ENCODE results near the gene MPZL2. TPM values are rescaled to one million over a fixed set of nuclear protein-coding genes. Genes with fewer than 3 reads are reported as not detected.

Gene MPZL2
- total RNA-seq, 1 experiment from 2014 or later = 1.8 TPM

GRCh38 chr11:118226781-118227180 lies 37.3 kb downstream of the MPZL2 start:
- in situ Hi-C loops (cut with HindIII; ENCODE audit: low pct_unique_long_range_greater_than_20kb, low sequenced_read_pairs) (no loop called here), intact Hi-C loops (cut with micrococcal nuclease; ENCODE audit: unreplicated experiment) (no loop called here)
- no peaks in the 10 kb centered on the region for H3K9me3 ChIP-seq (ENCODE audit: control insufficient read depth, insufficient read depth, low read depth, low read length)
- CTCF ChIA-PET = interaction anchor here (0.6 kb wide), 1 partner anchor 121 kb away, joined by 3 read pairs; no protein-coding TSS in a partner anchor
- no peak overlapping the region for H3K27ac ChIP-seq (ENCODE audit: low read length)
- POLR2A ChIA-PET = no interaction called here
- no peak for ATAC-seq
- TF ChIP-seq, protein P1, sequence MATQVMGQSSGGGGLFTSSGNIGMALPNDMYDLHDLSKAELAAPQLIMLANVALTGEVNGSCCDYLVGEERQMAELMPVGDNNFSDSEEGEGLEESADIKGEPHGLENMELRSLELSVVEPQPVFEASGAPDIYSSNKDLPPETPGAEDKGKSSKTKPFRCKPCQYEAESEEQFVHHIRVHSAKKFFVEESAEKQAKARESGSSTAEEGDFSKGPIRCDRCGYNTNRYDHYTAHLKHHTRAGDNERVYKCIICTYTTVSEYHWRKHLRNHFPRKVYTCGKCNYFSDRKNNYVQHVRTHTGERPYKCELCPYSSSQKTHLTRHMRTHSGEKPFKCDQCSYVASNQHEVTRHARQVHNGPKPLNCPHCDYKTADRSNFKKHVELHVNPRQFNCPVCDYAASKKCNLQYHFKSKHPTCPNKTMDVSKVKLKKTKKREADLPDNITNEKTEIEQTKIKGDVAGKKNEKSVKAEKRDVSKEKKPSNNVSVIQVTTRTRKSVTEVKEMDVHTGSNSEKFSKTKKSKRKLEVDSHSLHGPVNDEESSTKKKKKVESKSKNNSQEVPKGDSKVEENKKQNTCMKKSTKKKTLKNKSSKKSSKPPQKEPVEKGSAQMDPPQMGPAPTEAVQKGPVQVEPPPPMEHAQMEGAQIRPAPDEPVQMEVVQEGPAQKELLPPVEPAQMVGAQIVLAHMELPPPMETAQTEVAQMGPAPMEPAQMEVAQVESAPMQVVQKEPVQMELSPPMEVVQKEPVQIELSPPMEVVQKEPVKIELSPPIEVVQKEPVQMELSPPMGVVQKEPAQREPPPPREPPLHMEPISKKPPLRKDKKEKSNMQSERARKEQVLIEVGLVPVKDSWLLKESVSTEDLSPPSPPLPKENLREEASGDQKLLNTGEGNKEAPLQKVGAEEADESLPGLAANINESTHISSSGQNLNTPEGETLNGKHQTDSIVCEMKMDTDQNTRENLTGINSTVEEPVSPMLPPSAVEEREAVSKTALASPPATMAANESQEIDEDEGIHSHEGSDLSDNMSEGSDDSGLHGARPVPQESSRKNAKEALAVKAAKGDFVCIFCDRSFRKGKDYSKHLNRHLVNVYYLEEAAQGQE (IDR thresholded peaks at IDR 0.05; ENCODE audit: insufficient read depth in 1 of 2, low read depth in 2 of 2, low read length in 1 of 2) = no peak
- no peak for TF ChIP-seq POLR2AphosphoS5 (IDR thresholded peaks at IDR 0.05; ENCODE audit: low read depth, low read length)
- no peak for TF ChIP-seq SIN3A (IDR thresholded peaks at IDR 0.05; ENCODE audit: borderline replicate concordance, insufficient read depth, low read depth, low read length)
- TF ChIP-seq TCF7L2 (IDR thresholded peaks at IDR 0.05; ENCODE audit: low read depth, low read length) = no peak
- TF ChIP-seq CTCF (IDR thresholded peaks at IDR 0.05) = no peak
- H3K4me1 ChIP-seq (ENCODE audit: control insufficient read depth, insufficient read depth, low read length) = no peaks in the 10 kb centered on the region
- no TSS peak for BruUV-seq (replicated peaks)
- H3K36me3 ChIP-seq (ENCODE audit: control insufficient read depth, insufficient read depth, low read length) = no peaks in the 10 kb centered on the region
- no peak overlapping the region for H3K4me3 ChIP-seq (ENCODE audit: low read depth in 2 of 2, low read length in 2 of 2)
- DNase-seq (ENCODE audit: low read depth, low spot score) = no peak
- peaks cover 16% of the 10 kb centered on the region for H3K27me3 ChIP-seq (ENCODE audit: control insufficient read depth, insufficient read depth, low read length)

DNA sequence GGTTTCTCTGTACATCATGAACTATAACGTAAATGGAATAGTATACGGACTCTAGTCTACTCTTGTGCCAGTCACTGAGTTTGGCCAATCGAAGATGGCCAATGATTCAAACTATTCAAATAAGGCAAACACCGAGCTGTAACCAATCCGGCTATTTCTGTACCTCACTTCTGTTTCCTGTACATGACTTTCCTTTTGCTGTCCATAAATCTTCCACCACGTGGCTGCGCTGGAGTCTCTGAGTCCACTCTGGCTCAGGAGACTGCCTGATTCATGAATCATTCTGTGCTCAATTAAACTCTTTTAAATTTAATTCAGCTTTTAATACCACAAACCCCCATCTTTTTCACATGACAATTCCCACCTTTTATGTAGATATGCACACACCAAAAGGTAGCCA lies 37.8 kb downstream of the MPZL2 start:
- ChIA-PET CTCF (no interaction called here), POLR2A (no interaction called here)
- DNase-seq (ENCODE audit: low read depth, low spot score) (no peak), ATAC-seq (no peak)
- no peaks in the 10 kb centered on the region for H3K4me1 ChIP-seq (ENCODE audit: control insufficient read depth, insufficient read depth, low read length)
- no TSS peak for BruUV-seq (replicated peaks)
- H3K9me3 ChIP-seq (ENCODE audit: control insufficient read depth, insufficient read depth, low read depth, low read length) = no peaks in the 10 kb centered on the region
- H3K27ac ChIP-seq (ENCODE audit: low read length) = no peak overlapping the region
- H3K36me3 ChIP-seq (ENCODE audit: control insufficient read depth, insufficient read depth, low read length) = no peaks in the 10 kb centered on the region
- in situ Hi-C loops (cut with HindIII; ENCODE audit: low pct_unique_long_range_greater_than_20kb, low sequenced_read_pairs) (no loop called here), intact Hi-C loops (cut with micrococcal nuclease; ENCODE audit: unreplicated experiment) (no loop called here)
- TF ChIP-seq CTCF (IDR thresholded peaks at IDR 0.05) = no peak
- TF ChIP-seq, protein P1 (IDR thresholded peaks at IDR 0.05; ENCODE audit: insufficient read depth in 1 of 2, low read depth in 2 of 2, low read length in 1 of 2) = no peak
- TF ChIP-seq TCF7L2 (IDR thresholded peaks at IDR 0.05; ENCODE audit: low read depth, low read length) = no peak
- no peak for TF ChIP-seq POLR2AphosphoS5 (IDR thresholded peaks at IDR 0.05; ENCODE audit: low read depth, low read length)
- TF ChIP-seq SIN3A (IDR thresholded peaks at IDR 0.05; ENCODE audit: borderline replicate concordance, insufficient read depth, low read depth, low read length) = no peak
- peaks cover 18% of the 10 kb centered on the region for H3K27me3 ChIP-seq (ENCODE audit: control insufficient read depth, insufficient read depth, low read length)
- no peak overlapping the region for H3K4me3 ChIP-seq (ENCODE audit: low read depth in 2 of 2, low read length in 2 of 2)

Data from Panc1 (cell line).